ENCODE measurements around the gene HPCAL1. TPM values are rescaled to one million over a fixed set of nuclear protein-coding genes. Genes with fewer than 3 reads are reported as not detected.
"Not testable (repeated sequence)": the region's sequence is repeated elsewhere in the genome, so short reads cannot be mapped to it uniquely, and the experiment has no call there.

Gene HPCAL1
- total RNA-seq, 1 donor from 2014 or later: 160 TPM

GRCh38 chr2:10296142-10296541, 6.6 kb upstream of the HPCAL1 start:
- no peak for TF ChIP-seq CTCF (IDR thresholded peaks at IDR 0.05)
- Histone ChIP-seq H3K27ac (no peak overlapping the region), H3K36me3 (no peaks in the 10 kb centered on the region), H3K27me3 (no peaks in the 10 kb centered on the region), H3K9me3 (peaks cover 8% of the 10 kb centered on the region), H3K4me3 (no peak overlapping the region), H3K4me1 (peaks cover 14% of the 10 kb centered on the region)
- ATAC-seq (no peak), DNase-seq (no peak)
- intact Hi-C loops (cut with DNase I): no loop called here

- Histone ChIP-seq H3K36me3 (no peaks in the 10 kb centered on the region), H3K9me3 (peaks cover 8% of the 10 kb centered on the region), H3K27ac (no peak overlapping the region), H3K4me1 (peaks cover 22% of the 10 kb centered on the region), H3K27me3 (no peaks in the 10 kb centered on the region), H3K4me3 (no peak overlapping the region)
- TF ChIP-seq CTCF (IDR thresholded peaks at IDR 0.05): no peak
- intact Hi-C loops (cut with DNase I): no loop called here
- ATAC-seq (no peak), DNase-seq (no peak)
These were observed 5.4 kb upstream of the HPCAL1 start for GRCh38 chr2:10297191-10297830.

GRCh38 chr2:10297959-10298531, 4.7 kb upstream of the HPCAL1 start:
- peaks cover 22% of the 10 kb centered on the region for H3K4me1 ChIP-seq
- H3K27ac ChIP-seq: peak overlapping the region; percentile 32
- H3K4me3 ChIP-seq: no peak overlapping the region
- no peaks in the 10 kb centered on the region for H3K36me3 ChIP-seq
- DNase-seq: no peak
- no peak for TF ChIP-seq CTCF (IDR thresholded peaks at IDR 0.05)
- peaks cover 8% of the 10 kb centered on the region for H3K9me3 ChIP-seq
- ATAC-seq: no peak
- intact Hi-C loops (cut with DNase I): no loop called here
- H3K27me3 ChIP-seq: no peaks in the 10 kb centered on the region

GRCh38 chr2:10298777-10299176, 3.9 kb upstream of the HPCAL1 start:
- H3K27me3 ChIP-seq; DNase-seq; intact Hi-C loops (cut with DNase I); ATAC-seq; H3K4me3 ChIP-seq; H3K27ac ChIP-seq; H3K36me3 ChIP-seq; H3K9me3 ChIP-seq: not testable (repeated sequence)
- H3K4me1 ChIP-seq: peaks cover 22% of the 10 kb centered on the region

- Histone ChIP-seq H3K36me3 (no peaks in the 10 kb centered on the region), H3K4me3 (no peak overlapping the region), H3K4me1 (peaks cover 35% of the 10 kb centered on the region), H3K9me3 (no peaks in the 10 kb centered on the region), H3K27ac (no peak overlapping the region), H3K27me3 (no peaks in the 10 kb centered on the region)
- ATAC-seq: no peak
- no peak for DNase-seq
- intact Hi-C loops (cut with DNase I): no loop called here
- no peak for TF ChIP-seq CTCF (IDR thresholded peaks at IDR 0.05)
These were observed 2.3 kb upstream of the HPCAL1 start for GRCh38 chr2:10300328-10300920.
